ENCODE measurements around the gene CCNYL1.

- TF ChIP-seq CTCF (IDR thresholded peaks at IDR 0.05) (no peak), POLR2A (IDR thresholded peaks at IDR 0.05) (no peak)
These were observed 57.6 kb downstream of the CCNYL1 start for GRCh38 chr2:207768866-207769596.

Data from adrenal gland (tissue), 5 donors.